H1 (cell line): Measurements from ENCODE around the gene ZNF280B. TPM values are rescaled to one million over a fixed set of nuclear protein-coding genes. Genes with fewer than 3 reads are reported as not detected.

Experiments
- BCL11A ChIP-seq, 2 experiments: IDR thresholded peaks; one replicate each; pipeline ENCODE4 v1.6.1; 2011; ENCODE audit warnings: low read depth in 2 of 2, low read length in 2 of 2, mild to moderate bottlenecking in 2 of 2
- BRCA1 ChIP-seq: IDR thresholded peaks from 2 replicates; pipeline ENCODE4 v1.6.1; 2012; ENCODE audit warnings: low read depth, low read length, improper control_type of control experiment
- EGR1 ChIP-seq: IDR thresholded peaks from 2 replicates; pipeline ENCODE4 v1.6.1; 2011; ENCODE audit warnings: low read depth, low read length, borderline replicate concordance
- KDM4A ChIP-seq: IDR thresholded peaks from one replicate; pipeline ENCODE4 v1.7.1; 2012; ENCODE audit warnings: low read depth, mild to moderate bottlenecking, moderate library complexity, low read length, inconsistent platforms; ENCODE audit not compliant: severe bottlenecking
- polyA plus RNA-seq, 7 experiments: library from polyadenylated mRNA; depleted of rRNA in 3 of 7; stranded (reverse) in 5 of 7; unstranded in 2 of 7; fragments of >200 nt in 5 of 7; fragments of 200-250 nt in 2 of 7; gene quantifications; 1 replicate in 5 of 7; 2 replicates in 1 of 7; 4 replicates in 1 of 7; pipeline versions ENCODE4 v1.2.1 to v1.2.3, GENCODE V29; 2011 to 2013; ENCODE audit warnings: missing spikeins in 2 of 7, mixed read lengths in 2 of 7
- total RNA-seq: library from RNA; stranded (reverse); fragmentation: NEBNext Ultra II Directional; extraction: Animal tissue kit (Norgen Biotek cat#: 25700); gene quantifications from 2 replicates; pipeline ENCODE4 v1.2.1, GENCODE V29; 2021

The ZNF280B gene
- total and polyA plus RNA-seq, 2 of the 8 experiments (the other 6 are each of a cell fraction or from before 2014, with no cell fraction given), result 4.8 to 11.7 TPM

GRCh38 chr22:22523494-22523893 is 15.0 kb upstream of the ZNF280B start (continued):
- TF ChIP-seq BCL11A (IDR thresholded peaks at IDR 0.05; ENCODE audit: low read depth in 2 of 2, low read length in 2 of 2) (no peak), EGR1 (no peak), KDM4A (no peak), BRCA1 (no peak)
